ENCODE data around the gene CXCL14. TPM values are rescaled to one million over a fixed set of nuclear protein-coding genes. Genes with fewer than 3 reads are reported as not detected.

Gene CXCL14
- total and polyA plus RNA-seq, 2 experiments from 2014 or later: 1.7 TPM; not detected in 1

GRCh38 chr5:135578305-135578684 lies 496 bp downstream of the CXCL14 start:
- DNase-seq (ENCODE audit: low spot score) (peak; percentile 40), ATAC-seq (peak; percentile 12)
- TF ChIP-seq STAT1 (IDR thresholded peaks at IDR 0.05; ENCODE audit: unreplicated experiment) (no peak), EZH2 (IDR thresholded peaks at IDR 0.05; ENCODE audit: low read depth, unreplicated experiment) (peak; percentile 69)
- TF ChIP-seq, protein P1, sequence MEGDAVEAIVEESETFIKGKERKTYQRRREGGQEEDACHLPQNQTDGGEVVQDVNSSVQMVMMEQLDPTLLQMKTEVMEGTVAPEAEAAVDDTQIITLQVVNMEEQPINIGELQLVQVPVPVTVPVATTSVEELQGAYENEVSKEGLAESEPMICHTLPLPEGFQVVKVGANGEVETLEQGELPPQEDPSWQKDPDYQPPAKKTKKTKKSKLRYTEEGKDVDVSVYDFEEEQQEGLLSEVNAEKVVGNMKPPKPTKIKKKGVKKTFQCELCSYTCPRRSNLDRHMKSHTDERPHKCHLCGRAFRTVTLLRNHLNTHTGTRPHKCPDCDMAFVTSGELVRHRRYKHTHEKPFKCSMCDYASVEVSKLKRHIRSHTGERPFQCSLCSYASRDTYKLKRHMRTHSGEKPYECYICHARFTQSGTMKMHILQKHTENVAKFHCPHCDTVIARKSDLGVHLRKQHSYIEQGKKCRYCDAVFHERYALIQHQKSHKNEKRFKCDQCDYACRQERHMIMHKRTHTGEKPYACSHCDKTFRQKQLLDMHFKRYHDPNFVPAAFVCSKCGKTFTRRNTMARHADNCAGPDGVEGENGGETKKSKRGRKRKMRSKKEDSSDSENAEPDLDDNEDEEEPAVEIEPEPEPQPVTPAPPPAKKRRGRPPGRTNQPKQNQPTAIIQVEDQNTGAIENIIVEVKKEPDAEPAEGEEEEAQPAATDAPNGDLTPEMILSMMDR (conservative IDR thresholded peaks at IDR 0.05; ENCODE audit: low read depth in 2 of 2): no peak
- H3K4me3 ChIP-seq: peak overlapping the region; percentile 64
- H3K4me2 ChIP-seq: peak overlapping the region; percentile 90
- no peaks in the 10 kb centered on the region for H3F3A ChIP-seq (replicated peaks; ENCODE audit: low read depth)
- Mint-ChIP-seq H3K36me3 (ENCODE audit: low read depth) (no peaks in the 10 kb centered on the region), H3K9me3 (no peaks in the 10 kb centered on the region), H3K4me3 (peak overlapping the region; percentile 86), H3K27me3 (ENCODE audit: insufficient read depth, low read depth, poor library complexity) (peaks cover 51% of the 10 kb centered on the region), H3K4me1 (peaks cover 28% of the 10 kb centered on the region), H3K27ac (no peak overlapping the region)
- no peaks in the 10 kb centered on the region for H3K36me3 ChIP-seq (ENCODE audit: insufficient read depth)
- no peaks in the 10 kb centered on the region for H3K9me2 ChIP-seq (ENCODE audit: insufficient read depth)
- no peaks in the 10 kb centered on the region for H3K79me2 ChIP-seq (replicated peaks; ENCODE audit: insufficient read depth)
- H2AFZ ChIP-seq: peak overlapping the region; percentile 94
- no peak overlapping the region for H3K27ac ChIP-seq (ENCODE audit: low read depth)
- H3K27me3 ChIP-seq (ENCODE audit: insufficient read depth): peaks cover 61% of the 10 kb centered on the region
- no peaks in the 10 kb centered on the region for H4K20me1 ChIP-seq (replicated peaks; ENCODE audit: insufficient read depth)
- peaks cover 17% of the 10 kb centered on the region for H3K4me1 ChIP-seq (ENCODE audit: insufficient read depth)

GRCh38 chr5:135577421-135577820 lies 1.4 kb downstream of the CXCL14 start:
- peak overlapping the region; percentile 90 for H3K4me2 ChIP-seq
- H3K27me3 ChIP-seq (ENCODE audit: insufficient read depth): peaks cover 61% of the 10 kb centered on the region
- Mint-ChIP-seq H3K27me3 (ENCODE audit: insufficient read depth, low read depth, poor library complexity) (peaks cover 57% of the 10 kb centered on the region), H3K27ac (no peak overlapping the region), H3K4me3 (peak overlapping the region; percentile 86; the same call in 2 of the 3 replicates), H3K9me3 (no peaks in the 10 kb centered on the region), H3K4me1 (peaks cover 31% of the 10 kb centered on the region), H3K36me3 (ENCODE audit: low read depth) (no peaks in the 10 kb centered on the region)
- H2AFZ ChIP-seq: no peak overlapping the region
- no peaks in the 10 kb centered on the region for H3K36me3 ChIP-seq (ENCODE audit: insufficient read depth)
- no peak overlapping the region for H3K27ac ChIP-seq (ENCODE audit: low read depth)
- TF ChIP-seq, protein P1 (conservative IDR thresholded peaks at IDR 0.05; ENCODE audit: low read depth in 2 of 2): no peak
- TF ChIP-seq REST (IDR thresholded peaks at IDR 0.05; ENCODE audit: unreplicated experiment) (no peak), CREB1 (CRISPR knock-in tag; IDR thresholded peaks at IDR 0.05; ENCODE audit: low read depth) (no peak), EZH2 (IDR thresholded peaks at IDR 0.05; ENCODE audit: low read depth, unreplicated experiment) (no peak), STAT1 (IDR thresholded peaks at IDR 0.05; ENCODE audit: unreplicated experiment) (no peak), JUNB (IDR thresholded peaks at IDR 0.05; ENCODE audit: unreplicated experiment) (no peak)
- no peaks in the 10 kb centered on the region for H3F3A ChIP-seq (replicated peaks; ENCODE audit: low read depth)
- peak overlapping the region; percentile 64 for H3K4me3 ChIP-seq
- no peaks in the 10 kb centered on the region for H3K9me2 ChIP-seq (ENCODE audit: insufficient read depth)
- H3K79me2 ChIP-seq (replicated peaks; ENCODE audit: insufficient read depth): no peaks in the 10 kb centered on the region
- H4K20me1 ChIP-seq (replicated peaks; ENCODE audit: insufficient read depth): no peaks in the 10 kb centered on the region
- ATAC-seq (no peak; the same call in 2 of the 3 replicates), DNase-seq (ENCODE audit: low spot score) (peak; percentile 28)
- H3K4me1 ChIP-seq (ENCODE audit: insufficient read depth): peaks cover 17% of the 10 kb centered on the region
